Fibroblast of lung (primary cell): ENCODE results near the gene MLPH. TPM values are rescaled to one million over a fixed set of nuclear protein-coding genes. Genes with fewer than 3 reads are reported as not detected.
A peak's percentile ranks its signal among the peaks of the same experiment; 100 is the strongest.

Experiments used
- DNase-seq, 2 donors: peaks; one replicate each; pipeline versions ENCODE4 v3.0.0 to v3.0.0-alpha.2; 2010; ENCODE audit warnings: low read depth in 2 of 2
- H2AFZ ChIP-seq: 2 replicates; pipeline ENCODE4 v1.5.1; 2012; ENCODE audit warnings: low read length, control low read depth, inconsistent platforms
- H3K27ac ChIP-seq: 2 replicates; pipeline ENCODE4 v1.5.1; 2011; ENCODE audit warnings: low read length, control low read depth; ENCODE audit not compliant: insufficient read depth
- H3K27me3 ChIP-seq: 2 replicates; pipeline ENCODE4 v1.5.1; 2011; ENCODE audit warnings: mild to moderate bottlenecking, low read length; ENCODE audit not compliant: control insufficient read depth, insufficient read depth
- H3K36me3 ChIP-seq: 2 replicates; pipeline ENCODE4 v1.5.1; 2011; ENCODE audit warnings: low read length; ENCODE audit not compliant: control insufficient read depth, insufficient read depth
- H3K4me1 ChIP-seq: 2 replicates; pipeline ENCODE4 v1.5.1; 2011; ENCODE audit warnings: low read length; ENCODE audit not compliant: control insufficient read depth, insufficient read depth; ENCODE audit errors: extremely low read depth
- H3K4me2 ChIP-seq: 2 replicates; pipeline ENCODE4 v1.5.1; 2011; ENCODE audit warnings: low read length, control low read depth; ENCODE audit not compliant: insufficient read depth; ENCODE audit errors: extremely low read depth
- H3K4me3 ChIP-seq, 4 experiments: fragments of 200-600 bp in 1 of 4; sonication (generic) in 1 of 4; replicated peaks in 1 of 4; 2 replicates each; pipeline ENCODE4 v1.5.1; 2011 to 2016; ENCODE audit warnings: low read length in 4 of 4, low read depth in 3 of 4, mild to moderate bottlenecking in 3 of 4, control low read depth in 2 of 4, inconsistent platforms in 1 of 4, mixed read lengths in 1 of 4; ENCODE audit not compliant: insufficient read depth in 1 of 4; ENCODE audit errors: control extremely low read depth in 1 of 4
- H3K79me2 ChIP-seq: 2 replicates; pipeline ENCODE4 v1.5.1; 2012; ENCODE audit warnings: mild to moderate bottlenecking, low read length, inconsistent platforms; ENCODE audit not compliant: control insufficient read depth, insufficient read depth
- H3K9ac ChIP-seq: 2 replicates; pipeline ENCODE4 v1.5.1; 2011; ENCODE audit warnings: mild to moderate bottlenecking, low read length, control low read depth; ENCODE audit not compliant: insufficient read depth
- H3K9me3 ChIP-seq: 2 replicates; pipeline ENCODE4 v1.5.1; 2012; ENCODE audit warnings: low read depth, low read length; ENCODE audit not compliant: control insufficient read depth, insufficient read depth
- H4K20me1 ChIP-seq: 2 replicates; pipeline ENCODE4 v1.5.1; 2011; ENCODE audit warnings: low read length; ENCODE audit not compliant: control insufficient read depth, insufficient read depth; ENCODE audit errors: extremely low read depth
- CTCF ChIP-seq, 2 donors: IDR thresholded peaks in 1 of 2; conservative IDR thresholded peaks in 1 of 2; 1 replicate in 1 of 2; 2 replicates in 1 of 2; pipeline ENCODE4 v1.5.1; 2011 to 2012; ENCODE audit warnings: low read length in 2 of 2, control low read depth in 1 of 2, inconsistent platforms in 1 of 2, low read depth in 1 of 2, mild to moderate bottlenecking in 1 of 2
- EZH2 ChIP-seq: IDR thresholded peaks from 2 replicates; pipeline ENCODE4 v1.5.1; 2012; ENCODE audit warnings: low read length, control low read depth, mild to moderate bottlenecking; ENCODE audit errors: missing control alignments
- polyA plus RNA-seq, 2 donors: library from polyadenylated mRNA; depleted of rRNA in 1 of 2; stranded (reverse) in 1 of 2; unstranded in 1 of 2; fragments of >200 nt; gene quantifications; 2 replicates each; pipeline ENCODE4 v1.2.1, GENCODE V29; 2011 to 2012; ENCODE audit warnings: missing spikeins in 1 of 2
- total RNA-seq: library from RNA; depleted of rRNA; stranded (reverse); fragments of >200 nt; gene quantifications from 2 replicates; pipeline ENCODE4 v1.2.1, GENCODE V29; 2014

MLPH gene
- total and polyA plus RNA-seq, 2 donors (not counting 1 experiment from before 2014, with no cell fraction given): 3.1 to 10.7 TPM

- Histone ChIP-seq H3K36me3 (no peaks in the 10 kb centered on the region), H3K9ac (no peak overlapping the region), H3K4me1 (peaks cover 9% of the 10 kb centered on the region), H3K27ac (no peak overlapping the region), H2AFZ (no peak overlapping the region), H4K20me1 (no peaks in the 10 kb centered on the region), H3K4me3 (no peak overlapping the region), H3K4me2 (no peak overlapping the region), H3K79me2 (no peaks in the 10 kb centered on the region), H3K27me3 (no peaks in the 10 kb centered on the region), H3K9me3 (no peaks in the 10 kb centered on the region)
- TF ChIP-seq CTCF (conservative IDR thresholded peaks at IDR 0.05 in 1 of 2, IDR thresholded peaks at IDR 0.05 in 1 of 2; ENCODE audit: low read depth in 1 of 2, low read length in 2 of 2) (no peak), EZH2 (no peak)
- DNase-seq: no peak
These were observed 43.0 kb upstream of the MLPH start for GRCh38 chr2:237444071-237444470.

DNA sequence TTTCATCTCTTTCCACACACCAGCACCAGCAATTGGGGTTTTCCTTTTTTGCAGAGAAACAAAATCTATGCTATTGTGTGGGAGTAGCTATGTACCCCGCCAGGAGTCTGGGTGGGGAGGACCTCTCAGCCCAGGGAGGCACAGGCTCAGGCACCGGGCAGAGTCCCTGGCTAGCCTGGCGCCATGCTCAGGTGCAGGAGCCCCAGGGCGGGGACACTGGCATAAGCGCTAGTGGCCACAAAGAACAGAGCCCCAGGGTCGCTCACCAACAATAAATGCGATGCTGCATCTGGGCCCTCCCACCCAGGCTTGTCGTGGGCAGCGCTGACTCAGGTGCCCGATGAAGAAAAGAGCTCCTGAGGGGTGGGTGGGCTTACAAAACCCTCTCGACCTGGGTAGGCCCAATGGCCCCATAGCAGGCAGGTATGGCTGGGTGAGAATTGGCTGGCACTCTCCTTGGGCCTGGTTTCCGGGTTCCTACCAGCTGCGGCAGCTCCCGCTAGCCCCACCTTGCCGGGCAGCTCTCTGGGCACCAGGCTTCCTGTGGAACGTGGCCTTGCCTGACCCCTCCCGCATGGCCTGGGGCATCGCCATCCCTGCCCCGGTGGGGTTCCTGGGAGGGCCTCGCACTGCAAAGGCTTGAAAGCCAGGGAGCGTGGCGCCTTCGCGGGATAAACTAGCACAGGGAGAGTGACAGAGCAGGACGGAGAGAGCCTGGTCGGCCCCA is 41.3 kb upstream of the MLPH start:
- H3K4me1 ChIP-seq: peaks cover 12% of the 10 kb centered on the region
- H4K20me1 ChIP-seq: no peaks in the 10 kb centered on the region
- H3K27me3 ChIP-seq: no peaks in the 10 kb centered on the region
- H2AFZ ChIP-seq: no peak overlapping the region
- no peak for DNase-seq
- H3K9ac ChIP-seq: no peak overlapping the region
- H3K79me2 ChIP-seq: no peaks in the 10 kb centered on the region
- H3K4me2 ChIP-seq: no peak overlapping the region
- H3K9me3 ChIP-seq: no peaks in the 10 kb centered on the region
- H3K27ac ChIP-seq: no peak overlapping the region
- H3K4me3 ChIP-seq: no peak overlapping the region
- no peaks in the 10 kb centered on the region for H3K36me3 ChIP-seq
- TF ChIP-seq CTCF (conservative IDR thresholded peaks at IDR 0.05 in 1 of 2, IDR thresholded peaks at IDR 0.05 in 1 of 2; ENCODE audit: low read depth in 1 of 2, low read length in 2 of 2): no peak
- no peak for TF ChIP-seq EZH2

- DNase-seq: peak in 1 of 2 donors; percentile 28
- Histone ChIP-seq H3K79me2 (no peaks in the 10 kb centered on the region), H3K27ac (no peak overlapping the region), H3K9me3 (no peaks in the 10 kb centered on the region), H3K4me2 (no peak overlapping the region), H3K27me3 (no peaks in the 10 kb centered on the region), H3K36me3 (no peaks in the 10 kb centered on the region), H3K4me1 (peaks cover 11% of the 10 kb centered on the region), H3K4me3 (no peak overlapping the region), H4K20me1 (no peaks in the 10 kb centered on the region), H2AFZ (no peak overlapping the region), H3K9ac (no peak overlapping the region)
- TF ChIP-seq EZH2: no peak
- no peak for TF ChIP-seq CTCF (conservative IDR thresholded peaks at IDR 0.05 in 1 of 2, IDR thresholded peaks at IDR 0.05 in 1 of 2; ENCODE audit: low read depth in 1 of 2, low read length in 2 of 2)
These were observed 40.7 kb upstream of the MLPH start for GRCh38 chr2:237446338-237446665.
